ENCODE measurements around the gene ASXL2. TPM values are rescaled to one million over a fixed set of nuclear protein-coding genes. Genes with fewer than 3 reads are reported as not detected.
A peak's percentile ranks its signal among the peaks of the same experiment; 100 is the strongest.

ASXL2 gene
- total RNA-seq, 1 experiment from 2014 or later: 34.0 TPM

- intact Hi-C loops (cut with micrococcal nuclease): no loop called here
- Mint-ChIP-seq H3K27ac (ENCODE audit: low read depth, unreplicated experiment) (no peak overlapping the region), H3K4me1 (ENCODE audit: insufficient read depth, unreplicated experiment) (no peaks in the 10 kb centered on the region), H3K27me3 (ENCODE audit: insufficient read depth, unreplicated experiment) (no peaks in the 10 kb centered on the region), H3K36me3 (ENCODE audit: insufficient read depth, unreplicated experiment) (peaks cover 6% of the 10 kb centered on the region), H3K4me3 (ENCODE audit: unreplicated experiment) (no peak overlapping the region), H3K9me3 (ENCODE audit: unreplicated experiment) (no peaks in the 10 kb centered on the region)
- TF ChIP-seq, protein P1, sequence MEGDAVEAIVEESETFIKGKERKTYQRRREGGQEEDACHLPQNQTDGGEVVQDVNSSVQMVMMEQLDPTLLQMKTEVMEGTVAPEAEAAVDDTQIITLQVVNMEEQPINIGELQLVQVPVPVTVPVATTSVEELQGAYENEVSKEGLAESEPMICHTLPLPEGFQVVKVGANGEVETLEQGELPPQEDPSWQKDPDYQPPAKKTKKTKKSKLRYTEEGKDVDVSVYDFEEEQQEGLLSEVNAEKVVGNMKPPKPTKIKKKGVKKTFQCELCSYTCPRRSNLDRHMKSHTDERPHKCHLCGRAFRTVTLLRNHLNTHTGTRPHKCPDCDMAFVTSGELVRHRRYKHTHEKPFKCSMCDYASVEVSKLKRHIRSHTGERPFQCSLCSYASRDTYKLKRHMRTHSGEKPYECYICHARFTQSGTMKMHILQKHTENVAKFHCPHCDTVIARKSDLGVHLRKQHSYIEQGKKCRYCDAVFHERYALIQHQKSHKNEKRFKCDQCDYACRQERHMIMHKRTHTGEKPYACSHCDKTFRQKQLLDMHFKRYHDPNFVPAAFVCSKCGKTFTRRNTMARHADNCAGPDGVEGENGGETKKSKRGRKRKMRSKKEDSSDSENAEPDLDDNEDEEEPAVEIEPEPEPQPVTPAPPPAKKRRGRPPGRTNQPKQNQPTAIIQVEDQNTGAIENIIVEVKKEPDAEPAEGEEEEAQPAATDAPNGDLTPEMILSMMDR (IDR thresholded peaks at IDR 0.05; ENCODE audit: unreplicated experiment): no peak
- peak; percentile 11 for DNase-seq (ENCODE audit: unreplicated experiment)
- POLR2A ChIA-PET: interaction anchor here (0.5 kb wide), 1 partner anchor 96 kb away, joined by 3 read pairs; no protein-coding TSS in a partner anchor
- CTCF ChIA-PET: no interaction called here
- BruUV-seq (replicated peaks): no TSS peak
Measured at GRCh38 chr2:25885933-25886332, 7.6 kb upstream of the ASXL2 start.

DNA sequence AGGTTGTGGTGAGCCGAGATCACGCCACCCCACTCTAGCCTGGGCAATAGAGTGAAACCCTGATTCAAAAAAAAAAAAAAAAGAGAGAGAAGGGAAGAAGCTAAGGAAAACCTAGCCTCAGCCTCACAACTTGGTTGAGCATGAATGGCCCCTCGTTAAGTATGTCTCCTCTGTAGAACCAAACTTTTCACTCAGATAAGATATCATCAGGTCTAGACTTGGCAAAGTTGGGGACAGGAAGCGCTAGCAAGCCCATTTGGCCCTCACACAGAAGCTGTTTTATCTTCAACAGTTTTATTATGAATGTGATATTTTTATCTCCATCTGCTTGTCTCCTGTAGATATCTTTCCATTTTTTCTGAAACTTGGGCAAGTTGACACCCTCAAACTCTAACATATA, 3.5 kb upstream of the ASXL2 start:
- no TSS peak for BruUV-seq (replicated peaks)

GRCh38 chr2:25879133-25879730, 945 bp upstream of the ASXL2 start:
- TF ChIP-seq, protein P1 (IDR thresholded peaks at IDR 0.05; ENCODE audit: unreplicated experiment): no peak
- Mint-ChIP-seq H3K27me3 (ENCODE audit: insufficient read depth, unreplicated experiment) (no peaks in the 10 kb centered on the region), H3K4me3 (ENCODE audit: unreplicated experiment) (peak overlapping the region; percentile 95), H3K36me3 (ENCODE audit: insufficient read depth, unreplicated experiment) (peaks cover 13% of the 10 kb centered on the region), H3K27ac (ENCODE audit: low read depth, unreplicated experiment) (peak overlapping the region; percentile 83), H3K9me3 (ENCODE audit: unreplicated experiment) (no peaks in the 10 kb centered on the region), H3K4me1 (ENCODE audit: insufficient read depth, unreplicated experiment) (peaks cover 24% of the 10 kb centered on the region)
- intact Hi-C loops (cut with micrococcal nuclease): no loop called here
- ChIA-PET POLR2A (interaction anchor here (0.7 to 2.4 kb wide), 21 partner anchors 9 to 461 kb away, joined by 3 to 18 read pairs (median 5); partner anchors contain the start of gene RAB10), CTCF (interaction anchor here (0.6 to 1.5 kb wide), 8 partner anchors 9 to 967 kb away, joined by 3 to 9 read pairs (median 4); no protein-coding TSS in a partner anchor)
- BruUV-seq (replicated peaks): no TSS peak
- DNase-seq (ENCODE audit: unreplicated experiment): peak; percentile 22

More for the DNA sequence above, 3.5 kb upstream of the ASXL2 start:
- DNase-seq (ENCODE audit: unreplicated experiment): no peak
- H3K4me1 Mint-ChIP-seq (ENCODE audit: insufficient read depth, unreplicated experiment): peaks cover 15% of the 10 kb centered on the region
- CTCF ChIA-PET: no interaction called here
- intact Hi-C loops (cut with micrococcal nuclease): no loop called here
- H3K36me3 Mint-ChIP-seq (ENCODE audit: insufficient read depth, unreplicated experiment): peaks cover 6% of the 10 kb centered on the region
- POLR2A ChIA-PET: no interaction called here
- no peak overlapping the region for H3K27ac Mint-ChIP-seq (ENCODE audit: low read depth, unreplicated experiment)
- H3K9me3 Mint-ChIP-seq (ENCODE audit: unreplicated experiment): no peaks in the 10 kb centered on the region
- no peak overlapping the region for H3K4me3 Mint-ChIP-seq (ENCODE audit: unreplicated experiment)
- TF ChIP-seq, protein P1 (IDR thresholded peaks at IDR 0.05; ENCODE audit: unreplicated experiment): no peak
- H3K27me3 Mint-ChIP-seq (ENCODE audit: insufficient read depth, unreplicated experiment): no peaks in the 10 kb centered on the region

- Mint-ChIP-seq H3K9me3 (ENCODE audit: unreplicated experiment) (no peaks in the 10 kb centered on the region), H3K27ac (ENCODE audit: low read depth, unreplicated experiment) (peak overlapping the region; percentile 83), H3K27me3 (ENCODE audit: insufficient read depth, unreplicated experiment) (no peaks in the 10 kb centered on the region), H3K36me3 (ENCODE audit: insufficient read depth, unreplicated experiment) (peaks cover 13% of the 10 kb centered on the region), H3K4me1 (ENCODE audit: insufficient read depth, unreplicated experiment) (peaks cover 30% of the 10 kb centered on the region), H3K4me3 (ENCODE audit: unreplicated experiment) (peak overlapping the region; percentile 95)
- POLR2A ChIA-PET: interaction anchor here (0.7 to 2.4 kb wide), 19 partner anchors 9 to 394 kb away, joined by 3 to 18 read pairs (median 4); partner anchors contain the start of genes KIF3C and RAB10
- TF ChIP-seq, protein P1 (IDR thresholded peaks at IDR 0.05; ENCODE audit: unreplicated experiment): no peak
- intact Hi-C loops (cut with micrococcal nuclease): no loop called here
- BruUV-seq (replicated peaks): no TSS peak
- DNase-seq (ENCODE audit: unreplicated experiment): peak; percentile 58
- CTCF ChIA-PET: interaction anchor here (0.6 to 1.5 kb wide), 5 partner anchors 24 to 1124 kb away, joined by 3 to 9 read pairs (median 3); no protein-coding TSS in a partner anchor
Measured at GRCh38 chr2:25877431-25878360, 591 bp downstream of the ASXL2 start.
